GM21515 (cell line): ENCODE data around the gene PTPRCAP.
"Not testable (repeated sequence)": the region's sequence is repeated elsewhere in the genome, so short reads cannot be mapped to it uniquely, and the experiment has no call there.

Experiments
- ATAC-seq: cut with Tn5 transposase; IDR thresholded peaks from one replicate; pipeline ENCODE4 v1.9.1; 2021; ENCODE audit not compliant: unreplicated experiment

The PTPRCAP gene

DNA sequence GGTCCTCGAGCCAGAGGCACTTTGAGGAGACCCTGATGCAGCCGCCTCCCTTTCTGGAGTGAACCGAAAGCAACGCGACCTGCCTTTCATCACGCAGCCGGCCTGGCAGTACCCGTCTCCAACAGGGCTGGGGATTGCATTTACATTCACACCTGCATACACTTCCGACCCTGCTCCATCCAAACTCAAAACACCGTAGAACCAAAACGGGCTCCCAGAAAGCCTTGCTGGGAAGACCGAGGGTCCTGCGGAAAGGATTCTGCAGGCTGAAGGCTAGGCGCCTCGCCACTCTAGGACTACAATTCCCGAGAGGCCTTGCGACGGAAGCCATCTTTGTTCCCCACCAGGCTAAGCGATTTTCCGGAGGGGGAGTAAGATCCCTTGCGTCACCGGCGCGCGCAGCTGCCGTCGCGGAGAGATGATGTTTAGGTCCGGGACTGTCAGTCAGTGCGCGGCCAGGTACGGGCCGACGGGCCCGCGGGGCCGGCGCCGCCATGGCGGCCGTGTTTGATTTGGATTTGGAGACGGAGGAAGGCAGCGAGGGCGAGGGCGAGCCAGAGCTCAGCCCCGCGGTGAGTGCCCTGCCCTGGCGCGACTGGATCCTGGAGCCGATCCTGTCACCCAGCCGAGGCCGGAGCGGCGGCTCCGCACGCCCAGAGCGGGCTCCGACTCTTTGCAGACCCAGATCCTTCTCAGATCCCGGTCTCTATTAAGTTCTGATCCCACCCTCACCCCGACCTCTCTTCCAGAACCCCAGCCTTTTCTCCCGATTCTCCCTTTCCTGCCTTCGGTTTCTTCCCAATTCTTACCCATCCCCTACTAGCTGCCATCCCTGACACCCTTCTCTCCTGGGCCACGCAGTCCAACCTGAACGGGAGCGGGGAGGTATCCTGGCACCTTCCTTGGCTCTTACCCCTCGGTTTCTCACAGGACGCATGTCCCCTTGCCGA lies 9.2 kb downstream of the PTPRCAP start, which contains the start of gene RPS6KB2:
Gene RPS6KB2 (plus strand): TSS at position 443 of the 950 bp plus-strand sequence. CDS start 52 bp downstream, at position 495.
- ATAC-seq = peak; percentile 79

DNA sequence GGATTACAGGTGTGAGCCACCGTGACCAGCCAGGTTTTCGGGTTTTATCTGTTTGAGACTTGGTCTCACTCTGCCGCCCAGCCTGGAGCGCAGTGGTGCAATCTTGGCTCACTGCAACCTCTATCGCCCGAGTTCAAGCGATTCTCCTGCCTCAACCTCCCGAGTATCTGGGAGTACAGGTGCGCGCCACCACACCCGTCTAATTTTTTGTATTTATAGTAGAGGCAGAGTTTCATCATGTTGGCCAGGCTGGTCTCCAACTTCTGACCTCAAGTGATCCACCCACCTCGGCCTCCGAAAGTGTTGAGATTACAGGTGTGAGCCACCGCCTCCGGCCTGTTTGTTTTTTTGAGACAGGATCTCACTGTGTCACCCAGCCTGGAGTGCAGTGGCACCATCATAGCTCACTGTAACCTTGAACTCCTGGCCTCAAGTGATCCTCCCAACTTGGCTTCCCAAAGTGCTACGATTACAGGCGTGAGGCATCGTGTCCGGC lies 10.1 kb downstream of the PTPRCAP start:
- not testable (repeated sequence) for ATAC-seq

- ATAC-seq = no peak
Measured at GRCh38 chr11:67423891-67424613, 13.4 kb downstream of the PTPRCAP start.

DNA sequence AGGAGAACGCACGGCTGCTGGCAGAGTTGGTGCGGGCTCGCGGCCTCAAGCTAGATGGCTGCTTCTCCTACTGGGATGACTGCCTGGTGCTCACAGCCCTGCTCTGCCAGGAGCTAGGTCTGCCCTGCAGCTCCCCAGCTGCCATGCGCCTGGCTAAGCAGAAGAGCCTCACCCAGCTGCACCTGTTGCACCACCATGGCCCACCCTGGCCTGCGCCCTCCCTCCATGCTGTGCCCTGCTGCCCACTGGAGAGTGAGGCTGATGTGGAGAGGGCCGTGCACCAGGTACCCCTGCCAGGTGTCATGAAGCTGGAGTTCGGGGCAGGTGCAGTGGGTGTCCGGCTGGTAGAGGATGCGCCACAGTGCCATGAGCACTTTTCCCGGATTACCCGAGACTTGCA lies 14.0 kb downstream of the PTPRCAP start:
- no peak for ATAC-seq

- ATAC-seq = no peak
Measured at GRCh38 chr11:67422891-67423290, 14.6 kb downstream of the PTPRCAP start.

DNA sequence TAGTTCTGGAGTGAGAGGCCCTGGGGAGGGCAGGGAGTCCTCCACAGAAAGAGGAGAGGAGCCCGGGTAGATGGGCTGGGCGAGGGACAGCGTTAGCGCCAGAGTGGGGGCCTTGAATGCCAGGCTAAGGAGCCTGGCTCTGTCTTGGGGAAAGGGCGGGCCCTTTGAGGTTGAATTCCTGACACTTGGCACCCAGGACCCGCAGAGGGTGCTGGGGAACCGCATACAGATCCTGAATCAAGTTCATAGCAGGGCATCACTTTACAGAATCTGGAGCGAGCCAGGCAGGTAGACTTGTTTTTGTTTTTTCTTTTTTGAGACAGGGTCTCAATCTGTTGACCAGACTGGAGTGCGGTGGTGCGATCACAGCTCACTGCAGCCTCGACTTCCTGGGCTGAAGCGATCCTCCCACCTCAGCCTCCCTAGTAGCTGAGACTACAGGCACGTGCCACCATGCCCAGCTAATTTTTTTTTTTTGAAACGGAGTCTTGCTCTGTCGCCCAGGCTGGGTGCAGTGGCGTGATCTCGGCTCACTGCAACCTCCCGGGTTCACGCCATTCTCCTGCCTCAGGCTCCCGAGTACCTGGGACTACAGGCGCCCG lies 16.0 kb downstream of the PTPRCAP start:
- ATAC-seq = no peak

DNA sequence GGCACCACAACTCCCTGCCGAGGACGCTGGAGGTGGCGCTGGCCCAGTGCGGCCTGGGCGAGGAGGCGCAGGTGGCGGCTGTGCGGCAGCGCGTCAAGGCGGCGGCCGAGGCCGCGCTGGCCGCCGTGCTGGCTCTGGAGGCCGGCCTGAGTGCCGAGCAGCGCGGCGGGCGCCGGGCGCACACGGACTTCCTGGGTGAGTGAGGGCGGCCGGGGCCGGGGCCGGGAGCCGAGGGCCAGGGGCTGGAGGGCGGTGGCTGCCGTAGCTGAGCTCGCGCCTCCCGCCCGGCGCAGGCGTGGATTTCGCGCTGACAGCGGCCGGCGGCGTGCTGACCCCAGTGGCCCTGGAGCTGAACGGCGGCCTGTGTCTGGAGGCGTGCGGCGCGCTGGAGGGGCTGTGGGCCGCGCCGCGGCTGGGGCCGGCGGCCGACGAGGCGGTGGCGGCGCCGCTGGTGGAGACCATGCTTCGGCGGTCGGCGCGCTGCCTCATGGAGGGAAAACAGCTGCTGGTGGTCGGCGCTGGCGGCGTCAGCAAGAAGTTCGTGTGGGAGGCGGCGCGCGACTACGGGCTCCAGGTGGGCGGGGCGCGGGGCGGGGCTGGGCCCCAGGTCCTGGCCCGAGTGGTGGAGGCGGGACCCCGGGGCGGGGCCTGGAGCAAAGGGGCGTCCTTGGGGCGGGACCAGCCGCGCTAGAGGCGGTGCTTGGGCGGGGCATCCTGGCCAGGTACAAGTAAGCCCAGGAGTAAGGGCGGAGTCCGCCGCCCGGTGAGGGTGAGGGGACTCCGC lies 16.6 kb downstream of the PTPRCAP start:
- ATAC-seq = peak; percentile 80

- no peak for ATAC-seq
Measured at GRCh38 chr11:67420147-67420645, 17.3 kb downstream of the PTPRCAP start.

- ATAC-seq = no peak
Measured at GRCh38 chr11:67419325-67420049, 18.0 kb downstream of the PTPRCAP start.

DNA sequence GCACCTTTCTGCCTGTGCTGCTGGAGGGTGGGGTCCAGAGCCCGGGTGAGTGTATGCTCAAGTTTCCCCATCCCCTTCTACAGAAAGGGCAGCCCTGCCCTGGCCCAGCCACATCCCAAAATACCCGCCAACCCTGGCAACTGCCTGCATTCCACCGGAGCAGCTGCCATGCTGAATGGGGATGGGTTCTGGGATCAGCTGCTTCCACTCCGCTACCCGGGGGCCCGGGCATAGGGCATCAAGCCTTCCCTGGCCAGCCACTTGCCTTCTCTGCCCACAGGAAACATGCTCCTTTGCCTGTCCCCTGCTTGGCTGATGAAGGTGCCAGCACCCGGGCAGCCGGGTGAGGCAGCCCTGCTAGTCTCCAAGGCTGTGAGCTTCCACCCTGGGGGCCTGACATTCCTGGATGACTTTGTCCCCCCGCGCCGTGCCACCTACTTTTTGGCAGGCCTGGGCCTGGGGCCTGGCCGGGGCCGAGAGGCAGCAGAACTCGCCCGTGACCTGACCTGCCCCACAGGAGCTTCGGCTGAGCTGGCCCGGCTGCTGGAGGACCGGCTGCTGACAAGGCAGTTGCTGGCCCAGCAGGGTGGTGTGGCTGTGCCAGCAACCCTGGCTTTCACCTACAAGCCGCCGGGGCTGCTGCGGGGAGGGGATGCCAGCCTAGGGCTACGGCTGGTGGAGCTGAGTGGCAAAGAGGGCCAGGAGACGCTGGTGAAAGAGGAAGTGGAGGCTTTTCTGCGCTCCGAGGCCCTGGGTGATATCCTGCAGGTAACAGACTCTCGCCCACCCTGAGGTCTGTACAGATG lies 18.8 kb downstream of the PTPRCAP start:
- no peak for ATAC-seq

- no peak for ATAC-seq
Measured at GRCh38 chr11:67417425-67417824, 20.1 kb downstream of the PTPRCAP start.

- ATAC-seq = no peak
Measured at GRCh38 chr11:67416416-67417335, 20.8 kb downstream of the PTPRCAP start.

DNA sequence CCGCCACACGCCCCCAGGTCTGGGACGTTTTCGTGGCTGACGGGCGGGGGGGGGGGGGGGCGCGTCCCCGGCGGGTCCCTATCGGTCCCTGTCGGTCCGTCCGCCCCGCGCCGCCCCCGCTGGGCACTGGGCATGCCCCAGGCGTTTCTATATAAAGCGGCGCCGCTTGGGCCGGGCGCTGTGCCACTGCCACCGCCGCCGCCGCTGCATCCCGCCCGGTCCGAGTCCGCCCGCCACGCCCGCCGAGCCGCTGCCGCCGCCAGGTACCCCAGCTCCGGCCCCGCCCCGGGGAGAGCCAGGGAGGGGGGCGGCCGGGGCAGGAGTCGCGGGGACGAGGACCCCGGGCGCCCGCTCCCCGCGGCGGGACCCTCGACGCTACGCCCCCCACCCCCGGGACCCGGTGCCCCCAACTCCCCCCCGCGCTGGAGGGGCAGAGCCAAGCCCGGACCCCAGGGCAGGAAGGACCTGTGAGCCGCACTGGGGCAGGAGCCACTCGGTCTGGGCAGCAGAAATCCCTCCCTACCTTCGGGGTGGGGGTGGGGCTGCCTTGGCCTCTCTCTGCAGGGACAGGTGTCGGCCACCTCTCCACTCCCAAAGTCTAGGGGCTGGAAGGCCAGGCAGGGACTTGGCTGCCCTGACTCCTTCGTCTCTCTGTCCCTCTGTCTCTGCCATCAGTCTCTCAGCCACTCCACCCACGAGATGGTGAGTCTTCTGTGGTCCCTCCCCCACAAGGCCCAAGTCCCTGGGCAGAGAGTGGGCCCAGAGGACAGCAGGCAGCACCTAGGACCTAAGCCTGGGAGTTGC lies 21.8 kb downstream of the PTPRCAP start, which contains the start of gene CARNS1:
Gene CARNS1 (plus strand): TSS at position 178 of the 804 bp plus-strand sequence. CDS start 522 bp downstream, at position 700.
- no peak for ATAC-seq

DNA sequence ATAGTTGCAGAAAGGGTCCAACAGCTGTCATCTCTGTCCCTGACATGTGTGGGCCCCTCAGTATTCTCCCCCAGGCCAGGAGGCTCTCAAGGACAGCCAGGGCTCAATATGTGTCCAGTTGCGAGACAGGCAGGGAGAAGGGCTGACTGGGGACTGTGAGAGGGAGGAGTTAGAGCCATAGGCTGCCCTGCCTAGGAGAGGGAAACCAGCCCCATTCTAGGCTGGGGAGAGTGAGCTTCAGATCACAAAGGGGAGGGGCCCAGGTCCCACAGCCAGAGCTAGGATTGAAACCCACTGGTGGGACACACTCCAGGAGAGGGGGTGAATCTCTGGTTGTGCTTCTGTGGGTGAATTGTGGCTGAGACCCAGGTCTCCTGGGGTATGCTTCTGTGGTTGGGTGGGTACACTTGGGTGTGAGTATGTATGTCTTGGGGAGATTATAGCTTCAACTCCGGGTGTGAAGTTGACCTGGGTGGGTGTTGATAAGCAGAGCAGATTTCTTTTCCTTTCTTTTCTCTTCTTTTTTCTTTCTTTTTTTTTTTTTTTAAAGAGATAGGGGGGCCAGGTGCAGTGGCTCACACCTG lies 24.1 kb downstream of the PTPRCAP start:
- ATAC-seq = no peak

GRCh38 chr11:67412495-67413179 lies 24.8 kb downstream of the PTPRCAP start:
- ATAC-seq = no peak

DNA sequence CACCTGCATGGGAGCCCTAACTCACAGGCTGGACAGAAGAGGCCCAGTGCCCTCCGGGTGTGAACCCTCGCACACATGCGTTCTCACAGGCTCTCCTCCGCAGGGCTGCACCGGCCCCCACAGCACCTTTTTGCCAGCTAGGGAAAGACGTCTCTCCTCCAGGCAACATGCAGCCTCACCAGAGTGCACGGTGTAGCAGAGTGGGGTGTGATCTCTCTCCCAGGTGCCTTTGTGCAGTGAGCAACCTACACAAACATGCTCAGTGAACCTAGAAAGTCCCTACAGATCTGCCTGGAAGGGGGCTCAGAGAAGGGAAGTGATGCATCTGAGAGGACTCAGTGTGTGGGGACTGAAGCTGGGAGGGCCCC lies 25.7 kb downstream of the PTPRCAP start:
- ATAC-seq = no peak
